ENCODE results near the gene BCL11A.
"Not testable (repeated sequence)": the region's sequence is repeated elsewhere in the genome, so short reads cannot be mapped to it uniquely, and the experiment has no call there.

The BCL11A gene

DNA sequence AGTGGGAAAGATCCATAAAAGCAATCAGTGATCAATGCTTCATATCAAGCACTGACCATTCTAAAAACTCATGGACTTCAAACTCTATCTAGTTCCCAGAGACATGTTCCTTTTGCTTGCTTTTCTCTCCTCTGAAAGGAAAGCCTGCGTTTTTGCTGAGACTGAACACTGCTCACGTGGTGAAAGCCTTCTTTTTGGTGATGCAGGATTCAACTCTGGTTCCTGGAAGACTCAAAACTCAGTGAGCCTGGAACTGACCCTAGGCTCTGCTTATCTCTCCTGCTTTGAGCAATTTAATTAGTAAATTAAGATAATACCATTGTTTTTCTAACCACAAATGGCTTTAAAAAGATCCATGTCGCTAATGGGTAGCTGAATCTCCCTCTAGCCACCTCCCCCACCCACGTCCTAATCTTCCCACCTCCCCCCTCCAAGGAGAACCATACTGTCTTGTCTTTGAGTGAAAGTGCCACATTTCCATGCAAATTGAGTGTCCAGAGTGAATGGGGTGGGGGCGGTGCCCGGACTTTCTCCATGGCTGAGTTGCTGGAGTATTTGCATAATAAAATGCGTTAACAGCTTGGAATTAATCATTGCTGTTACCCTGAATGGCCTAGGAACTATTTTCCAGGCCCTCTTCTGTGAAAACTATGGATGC lies 130.5 kb downstream of the BCL11A start:
- no peak overlapping the region for H3K4me3 ChIP-seq (replicated peaks in 1 of 2; ENCODE audit: low read depth in 2 of 2, low read length in 2 of 2)
- DNase-seq (ENCODE audit: low read depth in 2 of 2): no peak
- TF ChIP-seq CTCF (IDR thresholded peaks at IDR 0.05; ENCODE audit: low read depth, low read length): no peak

GRCh38 chr2:60417210-60417609 lies 136.2 kb downstream of the BCL11A start:
- DNase-seq (ENCODE audit: low read depth in 2 of 2); H3K4me3 ChIP-seq (replicated peaks in 1 of 2; ENCODE audit: low read depth in 2 of 2, low read length in 2 of 2): not testable (repeated sequence)

GRCh38 chr2:60416221-60417008 lies 137.0 kb downstream of the BCL11A start:
- DNase-seq (ENCODE audit: low read depth in 2 of 2): peak; percentile 14 to 35
- TF ChIP-seq CTCF (IDR thresholded peaks at IDR 0.05; ENCODE audit: low read depth, low read length): no peak
- no peak overlapping the region for H3K4me3 ChIP-seq (replicated peaks in 1 of 2; ENCODE audit: low read depth in 2 of 2, low read length in 2 of 2)

GRCh38 chr2:60415814-60416213 lies 137.6 kb downstream of the BCL11A start:
- DNase-seq (ENCODE audit: low read depth in 2 of 2): no peak
- no peak for TF ChIP-seq CTCF (IDR thresholded peaks at IDR 0.05; ENCODE audit: low read depth, low read length)
- H3K4me3 ChIP-seq (replicated peaks in 1 of 2; ENCODE audit: low read depth in 2 of 2, low read length in 2 of 2): no peak overlapping the region

DNA sequence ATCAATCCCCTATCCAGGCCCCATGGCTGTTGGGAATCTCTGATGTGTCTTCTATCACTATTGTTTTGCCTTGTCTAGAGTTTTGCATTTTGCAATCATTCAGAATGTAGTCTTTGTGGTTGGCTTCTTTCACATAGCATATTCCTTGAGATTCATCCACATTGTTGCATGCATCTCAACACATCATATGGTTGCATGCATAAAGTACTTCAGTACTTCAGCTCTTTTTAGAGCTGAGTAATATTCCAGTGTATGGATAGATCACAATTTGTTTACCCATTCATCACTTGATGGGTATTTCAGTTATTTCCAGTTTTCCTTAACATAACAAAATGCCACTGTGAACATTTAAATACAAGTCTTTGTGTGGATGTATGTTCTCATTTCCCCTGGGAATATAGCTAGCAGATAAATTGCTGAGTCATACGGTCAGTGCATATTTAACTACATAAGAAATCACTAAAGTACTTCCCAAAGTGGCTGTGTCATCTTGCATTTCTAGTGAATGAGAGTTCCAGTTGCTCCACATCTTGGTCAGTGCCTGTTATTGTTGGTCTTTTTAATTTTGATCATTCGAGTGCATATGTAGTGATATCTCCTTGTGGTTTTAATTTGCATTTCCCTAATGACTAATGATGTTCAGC lies 138.8 kb downstream of the BCL11A start:
- H3K4me3 ChIP-seq (replicated peaks in 1 of 2; ENCODE audit: low read depth in 2 of 2, low read length in 2 of 2): no peak overlapping the region
- TF ChIP-seq CTCF (IDR thresholded peaks at IDR 0.05; ENCODE audit: low read depth, low read length): no peak
- DNase-seq (ENCODE audit: low read depth in 2 of 2): peak; percentile 34 to 85

- TF ChIP-seq CTCF (IDR thresholded peaks at IDR 0.05; ENCODE audit: low read depth, low read length): no peak
- DNase-seq (ENCODE audit: low read depth in 2 of 2): no peak
- H3K4me3 ChIP-seq (replicated peaks in 1 of 2; ENCODE audit: low read depth in 2 of 2, low read length in 2 of 2): no peak overlapping the region
These were observed 139.7 kb downstream of the BCL11A start for GRCh38 chr2:60413814-60414168.

Measured in cardiac fibroblast (primary cell).